Measurements from ENCODE around the gene NAA38.

The NAA38 gene

DNA sequence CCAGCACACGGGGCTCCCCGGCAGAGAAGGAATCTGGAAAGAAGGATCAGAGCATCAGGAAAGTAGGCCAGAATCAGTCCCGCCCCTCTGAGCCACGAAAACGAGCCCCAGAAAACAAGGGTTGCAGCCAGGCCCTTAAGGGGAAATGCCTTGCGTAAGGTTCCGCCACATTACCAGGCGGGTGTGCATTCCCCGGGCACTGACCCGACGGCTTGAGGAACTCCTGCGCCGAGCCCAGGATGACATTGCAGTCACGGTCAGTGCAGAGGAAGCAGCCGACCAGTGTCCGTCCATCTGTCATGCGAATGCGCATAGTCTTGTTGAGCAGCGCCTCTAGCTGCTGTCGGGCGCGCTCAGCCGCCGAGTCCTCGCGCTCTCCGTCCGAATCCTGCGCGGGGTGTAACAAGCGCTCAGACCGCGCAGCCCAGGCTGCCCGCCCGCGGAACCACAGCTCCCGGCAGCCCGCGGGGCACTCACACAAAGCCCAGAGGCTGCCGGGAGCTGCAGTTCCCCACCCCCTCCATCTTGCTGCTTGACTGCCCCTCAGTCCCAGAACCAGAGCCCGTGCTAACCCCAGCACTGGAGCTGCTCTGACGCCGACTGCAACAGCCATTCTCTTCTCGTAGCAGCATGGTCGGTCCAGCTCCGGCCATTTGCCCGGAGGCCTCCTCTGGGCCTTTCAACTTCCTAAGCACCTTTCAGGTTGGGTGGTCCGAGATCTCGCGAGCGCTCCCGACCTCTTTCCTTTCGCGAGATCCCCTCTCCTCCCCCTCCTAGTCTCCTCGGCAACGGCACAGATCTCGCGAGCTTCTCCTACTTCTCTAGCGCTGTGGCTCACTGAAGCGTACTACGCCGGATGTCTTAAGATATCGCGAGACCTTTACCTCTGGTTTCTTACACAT lies at the start of gene NAA38:
Gene NAA38 (minus strand): TSS at position 749 of the 902 bp plus-strand sequence. CDS start 96 bp downstream, at position 653.
- DNase-seq (ENCODE audit: extremely low read depth, low read depth) = peak; percentile 98
- TF ChIP-seq, protein P1, sequence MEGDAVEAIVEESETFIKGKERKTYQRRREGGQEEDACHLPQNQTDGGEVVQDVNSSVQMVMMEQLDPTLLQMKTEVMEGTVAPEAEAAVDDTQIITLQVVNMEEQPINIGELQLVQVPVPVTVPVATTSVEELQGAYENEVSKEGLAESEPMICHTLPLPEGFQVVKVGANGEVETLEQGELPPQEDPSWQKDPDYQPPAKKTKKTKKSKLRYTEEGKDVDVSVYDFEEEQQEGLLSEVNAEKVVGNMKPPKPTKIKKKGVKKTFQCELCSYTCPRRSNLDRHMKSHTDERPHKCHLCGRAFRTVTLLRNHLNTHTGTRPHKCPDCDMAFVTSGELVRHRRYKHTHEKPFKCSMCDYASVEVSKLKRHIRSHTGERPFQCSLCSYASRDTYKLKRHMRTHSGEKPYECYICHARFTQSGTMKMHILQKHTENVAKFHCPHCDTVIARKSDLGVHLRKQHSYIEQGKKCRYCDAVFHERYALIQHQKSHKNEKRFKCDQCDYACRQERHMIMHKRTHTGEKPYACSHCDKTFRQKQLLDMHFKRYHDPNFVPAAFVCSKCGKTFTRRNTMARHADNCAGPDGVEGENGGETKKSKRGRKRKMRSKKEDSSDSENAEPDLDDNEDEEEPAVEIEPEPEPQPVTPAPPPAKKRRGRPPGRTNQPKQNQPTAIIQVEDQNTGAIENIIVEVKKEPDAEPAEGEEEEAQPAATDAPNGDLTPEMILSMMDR (IDR thresholded peaks at IDR 0.05; ENCODE audit: low read depth, low read length) = peak; percentile 52

- TF ChIP-seq, protein P1 (IDR thresholded peaks at IDR 0.05; ENCODE audit: low read depth, low read length) = no peak
- no peak for DNase-seq (ENCODE audit: extremely low read depth, low read depth)
Measured at GRCh38 chr17:7903154-7904103, 46.1 kb upstream of the NAA38 start.

GRCh38 chr17:7897773-7898172 lies 40.4 kb upstream of the NAA38 start:
- no peak for DNase-seq (ENCODE audit: extremely low read depth, low read depth)
- TF ChIP-seq, protein P1 (IDR thresholded peaks at IDR 0.05; ENCODE audit: low read depth, low read length) = peak; percentile 43

DNA sequence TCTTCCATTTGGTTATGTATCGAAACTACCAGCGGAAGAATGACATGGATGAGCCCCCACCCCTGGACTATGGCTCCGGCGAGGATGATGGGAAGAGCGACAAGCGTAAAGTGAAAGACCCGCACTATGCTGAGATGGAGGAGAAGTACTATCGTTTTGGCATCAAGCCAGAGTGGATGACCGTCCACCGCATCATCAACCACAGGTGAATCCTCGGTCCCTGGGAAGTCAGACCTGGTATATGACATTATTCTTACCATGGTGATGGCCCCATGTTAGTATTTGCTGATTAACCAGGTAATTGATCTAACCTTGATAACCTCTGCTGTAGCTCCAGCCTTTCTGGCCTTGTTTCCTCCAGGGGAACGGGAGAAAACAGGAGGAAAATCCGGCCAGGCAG lies 39.7 kb upstream of the NAA38 start:
- DNase-seq (ENCODE audit: extremely low read depth, low read depth) = no peak
- TF ChIP-seq, protein P1 (IDR thresholded peaks at IDR 0.05; ENCODE audit: low read depth, low read length) = no peak

- TF ChIP-seq, protein P1 (IDR thresholded peaks at IDR 0.05; ENCODE audit: low read depth, low read length) = no peak
- DNase-seq (ENCODE audit: extremely low read depth, low read depth) = no peak
Measured at GRCh38 chr17:7894866-7895265, 37.5 kb upstream of the NAA38 start.

DNA sequence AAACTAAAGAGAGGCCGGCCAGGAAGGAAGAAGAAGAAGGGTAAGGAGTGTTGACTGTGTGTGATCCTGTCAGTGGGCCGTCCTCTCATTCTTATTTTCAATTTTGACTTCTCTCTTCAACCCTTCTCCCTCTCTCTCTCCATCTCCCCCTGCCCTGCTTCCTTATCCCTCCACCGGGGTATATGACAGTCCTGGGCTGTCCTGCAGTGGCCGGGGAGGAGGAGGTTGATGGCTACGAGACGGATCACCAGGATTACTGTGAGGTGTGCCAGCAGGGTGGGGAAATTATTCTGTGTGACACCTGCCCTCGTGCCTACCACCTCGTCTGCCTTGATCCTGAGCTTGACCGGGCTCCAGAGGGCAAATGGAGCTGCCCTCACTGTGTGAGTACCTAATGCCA lies 36.9 kb upstream of the NAA38 start:
- TF ChIP-seq, protein P1 (IDR thresholded peaks at IDR 0.05; ENCODE audit: low read depth, low read length) = no peak
- DNase-seq (ENCODE audit: extremely low read depth, low read depth) = no peak
